Stimulated activated naive CD8-positive, alpha-beta T cell treated with anti-CD3 and anti-CD28 coated beads, Interleukin-15, amount 100 ng/mL, for 72 hours (primary cell): ENCODE measurements around the gene ZNF280C.
A peak's percentile ranks its signal among the peaks of the same experiment; 100 is the strongest.
"Not testable (repeated sequence)": the region's sequence is repeated elsewhere in the genome, so short reads cannot be mapped to it uniquely, and the experiment has no call there.

Experiments used
- ATAC-seq: fragments of 150-1000 bp; cut with Tn5 transposase; 2 replicates; pipeline ENCODE4 v1.10.0; 2021; ENCODE audit warnings: mild to moderate bottlenecking, moderate library complexity
- DNase-seq, 2 donors: peaks; one replicate each; pipeline ENCODE4 v3.0.0; 2021 to 2022
- H3K27ac Mint-ChIP-seq, 2 donors: one replicate each; pipeline ENCODE4 v1.8.0; 2022; ENCODE audit warnings: mild to moderate bottlenecking in 2 of 2, mixed read lengths in 2 of 2, moderate library complexity in 2 of 2
- H3K27me3 Mint-ChIP-seq: one replicate; pipeline ENCODE4 v1.8.0; 2022; ENCODE audit warnings: mixed read lengths
- H3K4me1 Mint-ChIP-seq: one replicate; pipeline ENCODE4 v1.8.0; 2022; ENCODE audit warnings: mild to moderate bottlenecking, mixed read lengths
- H3K4me3 Mint-ChIP-seq, 2 donors: one replicate each; pipeline ENCODE4 v1.8.0; 2022; ENCODE audit warnings: mild to moderate bottlenecking in 2 of 2, mixed read lengths in 2 of 2, moderate library complexity in 1 of 2
- H3K9me3 Mint-ChIP-seq, 2 donors: one replicate each; pipeline ENCODE4 v1.8.0; 2022; ENCODE audit warnings: mixed read lengths in 2 of 2

ZNF280C gene

GRCh38 chrX:130268449-130269170 lies at the start of gene ZNF280C:
Gene ZNF280C (minus strand): TSS chrX:130268899. CDS start chrX:130260449, 8,450 bp downstream.
- Mint-ChIP-seq H3K27me3 (no peaks in the 10 kb centered on the region), H3K4me1 (no peaks in the 10 kb centered on the region), H3K4me3 (peak within 1 kb of the TSS; percentile 86 to 90), H3K27ac (peak within 1 kb of the TSS; percentile 86 to 93), H3K9me3 (no peaks in the 10 kb centered on the region)
- DNase-seq = peak; percentile 88 to 94
- peak; percentile 97 for ATAC-seq

GRCh38 chrX:130304587-130305368 lies 36.1 kb upstream of the ZNF280C start:
- ATAC-seq (no peak), DNase-seq (no peak)
- H3K4me1 Mint-ChIP-seq = no peaks in the 10 kb centered on the region
- H3K4me3 Mint-ChIP-seq = no peak overlapping the region
- H3K27ac Mint-ChIP-seq = peak overlapping the region in 1 of 2 donors; percentile 45
- no peaks in the 10 kb centered on the region for H3K27me3 Mint-ChIP-seq
- no peaks in the 10 kb centered on the region for H3K9me3 Mint-ChIP-seq

- ATAC-seq (no peak), DNase-seq (no peak)
- Mint-ChIP-seq H3K4me3 (no peak overlapping the region), H3K4me1 (no peaks in the 10 kb centered on the region), H3K27ac (no peak overlapping the region), H3K27me3 (no peaks in the 10 kb centered on the region), H3K9me3 (no peaks in the 10 kb centered on the region)
Measured at GRCh38 chrX:130301977-130302376, 33.3 kb upstream of the ZNF280C start.

- DNase-seq (no peak), ATAC-seq (no peak)
- Mint-ChIP-seq H3K27me3 (no peaks in the 10 kb centered on the region), H3K27ac (no peak overlapping the region), H3K9me3 (no peaks in the 10 kb centered on the region), H3K4me1 (no peaks in the 10 kb centered on the region), H3K4me3 (no peak overlapping the region)
Measured at GRCh38 chrX:130301405-130301804, 32.7 kb upstream of the ZNF280C start.

GRCh38 chrX:130300010-130300282 lies 31.2 kb upstream of the ZNF280C start:
- H3K27me3 Mint-ChIP-seq = no peaks in the 10 kb centered on the region
- H3K4me3 Mint-ChIP-seq = no peak overlapping the region
- ATAC-seq = no peak
- no peaks in the 10 kb centered on the region for H3K9me3 Mint-ChIP-seq
- no peak for DNase-seq
- H3K4me1 Mint-ChIP-seq = no peaks in the 10 kb centered on the region
- H3K27ac Mint-ChIP-seq = no peak overlapping the region

GRCh38 chrX:130299279-130300009 lies 30.7 kb upstream of the ZNF280C start:
- Mint-ChIP-seq H3K4me1 (no peaks in the 10 kb centered on the region), H3K27ac (no peak overlapping the region), H3K9me3 (no peaks in the 10 kb centered on the region), H3K27me3 (no peaks in the 10 kb centered on the region), H3K4me3 (no peak overlapping the region)
- no peak for DNase-seq
- ATAC-seq = no peak

- H3K4me1 Mint-ChIP-seq = no peaks in the 10 kb centered on the region
- DNase-seq = no peak
- H3K4me3 Mint-ChIP-seq = no peak overlapping the region
- no peak overlapping the region for H3K27ac Mint-ChIP-seq
- no peaks in the 10 kb centered on the region for H3K27me3 Mint-ChIP-seq
- ATAC-seq = no peak
- H3K9me3 Mint-ChIP-seq = no peaks in the 10 kb centered on the region
Measured at GRCh38 chrX:130296743-130297142, 28.0 kb upstream of the ZNF280C start.

- H3K9me3 Mint-ChIP-seq = no peaks in the 10 kb centered on the region
- no peaks in the 10 kb centered on the region for H3K27me3 Mint-ChIP-seq
- H3K27ac Mint-ChIP-seq = no peak overlapping the region
- no peak overlapping the region for H3K4me3 Mint-ChIP-seq
- no peak for DNase-seq
- ATAC-seq = no peak
- no peaks in the 10 kb centered on the region for H3K4me1 Mint-ChIP-seq
Measured at GRCh38 chrX:130296297-130296678, 27.6 kb upstream of the ZNF280C start.

- Mint-ChIP-seq H3K4me3 (no peak overlapping the region), H3K9me3 (no peaks in the 10 kb centered on the region), H3K27me3 (no peaks in the 10 kb centered on the region), H3K4me1 (no peaks in the 10 kb centered on the region), H3K27ac (no peak overlapping the region)
- ATAC-seq (no peak), DNase-seq (no peak)
Measured at GRCh38 chrX:130295519-130296296, 27.0 kb upstream of the ZNF280C start.

- Mint-ChIP-seq H3K27ac (no peak overlapping the region), H3K4me3 (no peak overlapping the region), H3K9me3 (no peaks in the 10 kb centered on the region), H3K4me1 (no peaks in the 10 kb centered on the region), H3K27me3 (no peaks in the 10 kb centered on the region)
- ATAC-seq (no peak), DNase-seq (no peak)
Measured at GRCh38 chrX:130287071-130287770, 18.5 kb upstream of the ZNF280C start.

- Mint-ChIP-seq H3K27me3 (no peaks in the 10 kb centered on the region), H3K27ac (no peak overlapping the region), H3K9me3 (no peaks in the 10 kb centered on the region), H3K4me1 (no peaks in the 10 kb centered on the region), H3K4me3 (no peak overlapping the region)
- ATAC-seq (no peak), DNase-seq (no peak)
Measured at GRCh38 chrX:130285710-130286109, 17.0 kb upstream of the ZNF280C start.

GRCh38 chrX:130285069-130285620 lies 16.4 kb upstream of the ZNF280C start:
- Mint-ChIP-seq H3K27me3 (no peaks in the 10 kb centered on the region), H3K27ac (no peak overlapping the region), H3K9me3 (no peaks in the 10 kb centered on the region), H3K4me1 (no peaks in the 10 kb centered on the region), H3K4me3 (no peak overlapping the region)
- ATAC-seq = no peak
- DNase-seq = no peak

GRCh38 chrX:130282151-130282550 lies 13.5 kb upstream of the ZNF280C start:
- no peaks in the 10 kb centered on the region for H3K9me3 Mint-ChIP-seq
- no peaks in the 10 kb centered on the region for H3K4me1 Mint-ChIP-seq
- H3K4me3 Mint-ChIP-seq = no peak overlapping the region
- ATAC-seq = no peak
- no peak overlapping the region for H3K27ac Mint-ChIP-seq
- no peaks in the 10 kb centered on the region for H3K27me3 Mint-ChIP-seq
- no peak for DNase-seq

- Mint-ChIP-seq H3K4me1 (no peaks in the 10 kb centered on the region), H3K27ac (peak overlapping the region in 1 of 2 donors; percentile 56), H3K27me3 (no peaks in the 10 kb centered on the region), H3K4me3 (no peak overlapping the region), H3K9me3 (no peaks in the 10 kb centered on the region)
- no peak for ATAC-seq
- no peak for DNase-seq
Measured at GRCh38 chrX:130280901-130281300, 12.2 kb upstream of the ZNF280C start.

- H3K4me3 Mint-ChIP-seq, H3K27me3 Mint-ChIP-seq, ATAC-seq, H3K9me3 Mint-ChIP-seq, DNase-seq, H3K4me1 Mint-ChIP-seq: not testable (repeated sequence)
- peak overlapping the region in 1 of 2 donors; percentile 10 for H3K27ac Mint-ChIP-seq
Measured at GRCh38 chrX:130272253-130272652, 3.6 kb upstream of the ZNF280C start.
